ENCODE data around the gene OR56B1.

OR56B1 gene

GRCh38 chr11:5767056-5767455 lies 30.8 kb downstream of the OR56B1 start:
- TF ChIP-seq EZH2phosphoT487 (IDR thresholded peaks at IDR 0.05; ENCODE audit: low read depth), result no peak
- TF ChIP-seq, protein P1, sequence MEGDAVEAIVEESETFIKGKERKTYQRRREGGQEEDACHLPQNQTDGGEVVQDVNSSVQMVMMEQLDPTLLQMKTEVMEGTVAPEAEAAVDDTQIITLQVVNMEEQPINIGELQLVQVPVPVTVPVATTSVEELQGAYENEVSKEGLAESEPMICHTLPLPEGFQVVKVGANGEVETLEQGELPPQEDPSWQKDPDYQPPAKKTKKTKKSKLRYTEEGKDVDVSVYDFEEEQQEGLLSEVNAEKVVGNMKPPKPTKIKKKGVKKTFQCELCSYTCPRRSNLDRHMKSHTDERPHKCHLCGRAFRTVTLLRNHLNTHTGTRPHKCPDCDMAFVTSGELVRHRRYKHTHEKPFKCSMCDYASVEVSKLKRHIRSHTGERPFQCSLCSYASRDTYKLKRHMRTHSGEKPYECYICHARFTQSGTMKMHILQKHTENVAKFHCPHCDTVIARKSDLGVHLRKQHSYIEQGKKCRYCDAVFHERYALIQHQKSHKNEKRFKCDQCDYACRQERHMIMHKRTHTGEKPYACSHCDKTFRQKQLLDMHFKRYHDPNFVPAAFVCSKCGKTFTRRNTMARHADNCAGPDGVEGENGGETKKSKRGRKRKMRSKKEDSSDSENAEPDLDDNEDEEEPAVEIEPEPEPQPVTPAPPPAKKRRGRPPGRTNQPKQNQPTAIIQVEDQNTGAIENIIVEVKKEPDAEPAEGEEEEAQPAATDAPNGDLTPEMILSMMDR (IDR thresholded peaks at IDR 0.05; ENCODE audit: low read depth, low read length), result no peak
- Histone ChIP-seq H3K4me2 (ENCODE audit: low read length) (no peak overlapping the region), H3K27me3 (ENCODE audit: low read depth, low read length) (no peaks in the 10 kb centered on the region), H3K9ac (ENCODE audit: low read length) (no peak overlapping the region), H3K4me1 (ENCODE audit: low read length) (no peaks in the 10 kb centered on the region), H2AFZ (ENCODE audit: low read depth, low read length) (no peak overlapping the region), H3K9me3 (ENCODE audit: insufficient read depth, low read length) (no peaks in the 10 kb centered on the region), H3K36me3 (replicated peaks; ENCODE audit: low read depth, low read length) (no peaks in the 10 kb centered on the region), H3K27ac (ENCODE audit: low read length) (no peak overlapping the region), H4K20me1 (ENCODE audit: insufficient read depth, low read length) (no peaks in the 10 kb centered on the region), H3K4me3 (ENCODE audit: low read length) (no peak overlapping the region), H3K79me2 (ENCODE audit: low read length) (no peaks in the 10 kb centered on the region)

DNA sequence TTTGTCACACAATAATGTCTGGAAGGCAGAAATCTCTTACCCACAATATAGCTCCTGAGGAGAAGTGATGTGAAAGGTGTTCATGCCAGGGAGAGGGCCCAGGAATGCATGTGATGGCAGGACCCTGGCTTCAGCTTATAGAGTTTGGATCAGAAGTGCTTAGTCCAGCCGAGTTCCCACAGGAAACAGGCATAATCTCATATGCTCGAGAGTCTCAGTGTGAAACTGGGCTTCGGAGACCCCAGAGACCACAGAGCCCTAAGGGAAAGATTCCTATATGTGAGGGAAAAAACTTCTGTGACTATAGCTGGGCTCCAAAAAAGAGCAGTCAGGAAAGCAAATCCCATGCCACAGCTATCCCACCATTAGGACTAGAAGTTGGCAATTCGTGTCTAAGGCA lies 47.0 kb downstream of the OR56B1 start, which contains the start of gene OR52N5:
Gene OR52N5, minus strand, starts transcription at position 101 of the 400 bp plus-strand sequence. CDS start 4,721 bp downstream, outside the sequence.
- H3K27ac ChIP-seq (ENCODE audit: low read length), result no peak within 1 kb of the TSS
- H3K27me3 ChIP-seq (ENCODE audit: low read depth, low read length), result no peaks in the 10 kb centered on the region
- H3K4me1 ChIP-seq (ENCODE audit: low read length), result no peaks in the 10 kb centered on the region
- H3K4me3 ChIP-seq (ENCODE audit: low read length), result no peak within 1 kb of the TSS
- H3K9ac ChIP-seq (ENCODE audit: low read length), result no peak within 1 kb of the TSS
- no peak within 1 kb of the TSS for H3K4me2 ChIP-seq (ENCODE audit: low read length)
- H2AFZ ChIP-seq (ENCODE audit: low read depth, low read length), result no peak within 1 kb of the TSS
- no peaks in the 10 kb centered on the region for H3K9me3 ChIP-seq (ENCODE audit: insufficient read depth, low read length)
- no peaks in the 10 kb centered on the region for H3K36me3 ChIP-seq (replicated peaks; ENCODE audit: low read depth, low read length)
- H4K20me1 ChIP-seq (ENCODE audit: insufficient read depth, low read length), result no peaks in the 10 kb centered on the region
- no peaks in the 10 kb centered on the region for H3K79me2 ChIP-seq (ENCODE audit: low read length)
- no peak for TF ChIP-seq EZH2phosphoT487 (IDR thresholded peaks at IDR 0.05; ENCODE audit: low read depth)
- TF ChIP-seq, protein P1 (IDR thresholded peaks at IDR 0.05; ENCODE audit: low read depth, low read length), result no peak
